HPDE6-E6E7 (cell line): ENCODE measurements around the gene BMPR1B.

Experiments used
- DNase-seq: peaks from one replicate; pipeline ENCODE4 v3.0.0; 2011; ENCODE audit warnings: missing footprints; ENCODE audit errors: extremely low spot score

Gene BMPR1B

DNA sequence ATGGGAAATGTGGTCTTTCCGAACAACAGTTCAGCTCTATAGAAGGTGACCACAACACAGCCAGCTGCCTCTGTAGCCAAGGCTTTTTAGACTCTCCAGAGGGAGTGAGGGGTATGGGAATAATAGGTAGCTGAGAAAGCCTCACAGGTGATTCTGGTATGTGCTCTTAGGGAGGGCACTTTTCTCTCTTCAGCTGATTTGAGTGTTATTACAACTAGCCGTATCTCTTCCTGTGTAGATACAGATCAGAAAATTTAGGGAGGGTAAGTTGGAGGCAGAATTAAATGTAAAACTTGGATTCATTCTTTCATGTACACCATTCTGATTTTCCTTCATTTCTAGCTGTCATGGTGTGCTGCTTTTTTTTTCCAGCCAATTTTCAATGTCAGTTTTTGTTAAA lies 154.9 kb downstream of the BMPR1B start:
- DNase-seq = no peak

DNA sequence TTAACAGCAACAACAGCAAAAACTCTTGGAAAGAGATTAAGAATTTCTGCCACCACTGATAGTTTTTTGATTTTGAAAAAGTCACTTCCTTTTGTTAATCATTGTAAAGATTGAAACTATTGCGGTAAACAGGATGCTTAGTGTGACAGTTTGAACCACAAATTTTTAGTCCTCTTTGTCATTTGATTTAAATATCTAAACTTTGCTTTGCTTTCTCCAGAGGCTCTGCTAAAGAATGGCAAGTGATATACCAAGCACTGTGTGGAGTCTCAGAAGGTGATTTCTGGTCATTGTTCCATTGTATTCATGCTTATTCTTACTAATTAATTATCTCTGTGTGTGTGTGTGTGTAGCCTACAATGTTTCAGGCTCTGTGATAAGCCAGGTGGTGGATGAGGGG lies 155.6 kb downstream of the BMPR1B start:
- DNase-seq = no peak

DNA sequence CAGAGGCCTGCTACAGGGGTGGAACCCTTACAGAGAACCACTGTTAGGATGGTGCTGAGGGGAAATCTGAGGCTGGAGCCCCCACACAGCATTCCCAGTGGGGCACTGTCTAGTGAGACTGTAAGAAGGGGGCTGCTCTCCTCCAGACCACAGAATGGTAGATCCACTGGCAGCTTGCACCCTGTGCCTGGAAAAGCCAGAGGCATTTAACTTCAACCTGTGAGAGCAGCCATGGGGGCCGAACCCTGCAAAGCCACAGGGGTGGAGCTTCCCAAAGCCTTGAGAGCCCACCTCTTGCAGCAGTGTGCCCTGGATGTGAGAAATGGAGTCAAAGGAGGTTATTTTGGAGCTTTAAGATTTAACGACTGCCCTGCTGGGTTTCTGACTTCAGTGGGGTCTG lies 159.4 kb downstream of the BMPR1B start:
- no peak for DNase-seq

DNA sequence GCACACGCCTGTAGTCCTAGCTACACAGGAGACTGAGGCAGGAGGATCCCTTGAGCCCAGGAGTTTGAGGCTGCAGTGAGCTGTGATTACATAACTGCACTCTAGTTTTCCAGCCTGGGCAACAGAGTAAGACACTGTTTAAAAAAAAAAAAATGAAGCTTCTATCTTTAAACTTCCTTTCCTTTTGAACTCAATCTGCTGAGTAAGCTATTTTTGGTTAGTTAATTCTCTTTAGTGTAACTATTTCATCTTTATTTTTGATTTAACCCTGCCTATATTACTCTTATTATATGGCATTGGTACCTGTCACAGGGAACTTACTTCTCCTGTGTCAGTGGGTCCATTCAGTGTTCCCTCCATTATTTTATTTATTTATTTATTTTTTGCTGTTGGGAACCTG lies 160.8 kb downstream of the BMPR1B start:
- DNase-seq = no peak

DNA sequence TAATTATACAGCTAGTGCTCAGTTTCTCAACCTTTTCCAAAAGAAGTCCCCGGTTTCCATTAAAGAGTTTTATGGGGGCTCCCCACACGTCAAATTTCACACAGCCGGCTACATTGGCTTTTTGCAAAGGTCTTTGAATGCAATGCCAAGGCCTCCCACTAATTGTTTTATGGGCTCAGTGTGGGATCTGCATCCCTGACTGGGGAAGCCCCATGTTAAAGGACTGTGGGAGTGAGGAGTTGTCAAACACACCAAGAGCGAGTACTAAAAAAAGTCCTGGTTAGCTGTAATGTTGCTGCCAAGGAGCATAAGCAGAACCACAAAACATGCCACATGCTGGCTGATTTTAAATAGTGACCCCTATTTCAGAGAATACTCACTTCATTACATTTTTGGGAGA lies 162.6 kb downstream of the BMPR1B start:
- DNase-seq = no peak

DNA sequence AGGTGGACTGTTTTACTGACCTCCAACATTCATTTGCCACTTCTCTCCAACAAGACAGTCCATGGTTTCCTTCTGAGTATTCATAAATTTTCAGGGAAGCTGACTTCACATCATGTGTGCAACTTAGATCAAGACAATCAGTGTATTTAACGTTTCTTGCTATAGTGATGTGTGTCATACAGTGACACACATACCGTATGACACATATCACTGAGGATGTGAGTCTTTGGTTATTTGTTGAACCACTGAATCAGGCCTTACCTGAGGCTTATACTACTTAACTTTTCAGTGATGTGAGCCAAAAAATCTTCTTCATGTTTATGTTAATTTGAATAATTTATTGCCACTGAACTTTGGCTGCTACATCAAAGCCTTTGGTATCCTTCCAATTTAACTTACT lies 166.8 kb downstream of the BMPR1B start:
- no peak for DNase-seq

DNA sequence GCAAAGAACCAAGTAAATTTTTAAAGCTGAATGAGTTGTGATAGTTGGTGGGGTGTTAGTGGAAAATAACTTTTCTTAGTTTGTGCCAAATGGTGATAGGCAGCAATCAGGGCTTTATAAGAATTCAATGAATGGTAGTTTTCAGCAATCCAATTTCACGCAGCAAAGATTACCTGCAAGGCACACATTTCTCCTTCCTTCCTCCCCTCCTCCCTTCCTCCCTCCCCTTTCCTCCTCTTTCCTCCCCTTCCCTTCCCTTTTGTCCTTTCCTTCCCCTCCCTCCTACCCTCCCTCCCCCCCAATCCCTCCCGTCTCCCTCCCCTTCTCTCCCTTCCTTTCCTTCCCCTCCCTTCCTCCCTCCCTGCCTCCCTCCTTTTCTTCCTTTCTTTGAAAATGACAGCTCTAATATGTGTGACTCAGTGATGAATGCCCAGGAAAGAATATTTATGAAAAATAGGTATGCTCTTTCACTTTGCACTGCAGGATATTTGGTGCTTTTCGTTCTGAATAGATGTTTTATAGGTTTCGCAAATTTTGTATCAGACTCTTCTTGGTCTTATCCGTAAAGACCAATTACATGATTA lies 168.1 kb downstream of the BMPR1B start:
- DNase-seq = no peak

DNA sequence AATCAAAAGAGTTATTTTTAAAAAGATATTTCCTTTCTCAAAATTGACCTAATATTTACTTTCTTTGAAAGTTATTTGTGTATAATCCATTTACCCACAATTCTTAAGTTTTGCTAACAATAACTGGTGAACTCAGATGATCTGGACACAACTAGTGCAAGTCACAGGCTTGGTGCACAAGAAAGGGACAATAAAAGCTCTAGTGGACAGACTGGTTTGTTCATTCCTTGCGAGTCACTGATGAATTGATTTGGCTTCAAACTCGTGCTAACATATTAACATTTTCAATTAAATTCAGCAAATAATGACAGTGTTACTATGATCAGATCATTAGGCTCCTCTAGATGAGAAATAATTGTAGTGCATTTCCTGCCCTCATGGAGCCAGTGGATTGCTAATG lies 169.2 kb downstream of the BMPR1B start:
- no peak for DNase-seq

DNA sequence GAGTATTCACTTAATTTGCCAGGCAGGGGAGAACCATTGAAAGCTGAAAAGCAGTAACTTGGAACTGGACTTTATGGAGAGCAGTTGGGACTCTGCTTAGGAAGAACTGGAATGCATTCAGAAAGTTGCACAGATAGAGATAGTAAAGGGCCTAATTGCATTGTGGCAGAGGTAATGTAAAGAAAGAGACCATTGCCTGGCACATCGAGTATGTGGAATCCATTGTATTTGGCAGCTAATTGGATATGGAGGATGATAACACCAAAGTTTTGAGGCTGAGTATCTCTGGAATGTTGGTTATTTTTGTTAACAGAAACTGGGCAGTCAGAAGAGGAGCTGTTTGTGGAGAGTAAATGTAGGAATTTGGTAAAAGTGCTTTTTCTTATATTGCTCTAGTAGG lies 169.9 kb downstream of the BMPR1B start:
- DNase-seq = no peak

DNA sequence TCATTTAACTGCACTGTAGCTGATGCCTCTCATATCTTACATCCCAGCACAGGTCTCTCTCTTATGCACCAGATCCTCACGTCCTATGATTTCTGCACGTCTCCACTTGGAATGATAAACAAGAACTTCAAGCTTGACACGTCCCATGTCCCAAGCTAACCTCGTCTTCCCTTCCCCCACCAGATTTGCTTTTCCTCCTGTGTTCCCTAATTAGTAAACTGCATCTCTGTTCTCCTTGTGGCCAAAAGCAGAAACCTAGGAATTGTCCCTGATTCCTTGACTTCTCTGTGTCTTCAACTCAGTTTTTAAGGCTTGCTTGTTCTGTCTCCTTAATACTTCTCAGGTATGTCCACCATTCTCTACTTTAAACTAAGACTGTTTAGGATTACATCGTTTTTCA lies 171.9 kb downstream of the BMPR1B start:
- DNase-seq = no peak

DNA sequence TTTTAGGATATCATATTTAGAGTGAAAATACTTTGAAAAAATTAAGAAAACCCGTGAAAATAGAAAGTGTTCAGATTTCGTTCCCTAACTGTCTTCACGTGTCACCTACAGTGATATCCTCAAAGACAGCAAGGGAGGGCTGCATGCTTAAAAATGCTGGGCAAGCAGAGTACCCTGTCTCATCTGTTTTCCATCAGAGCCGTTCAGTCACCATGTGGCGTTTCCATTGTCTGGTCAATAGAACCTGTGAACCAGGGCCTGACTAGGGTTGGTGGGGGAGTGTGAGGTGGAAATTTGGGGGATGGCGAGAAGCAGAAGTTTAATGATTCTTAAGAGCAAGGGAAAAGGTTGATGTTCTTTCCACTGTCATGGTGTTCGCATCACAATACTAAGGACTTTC lies 173.9 kb downstream of the BMPR1B start:
- DNase-seq = no peak

DNA sequence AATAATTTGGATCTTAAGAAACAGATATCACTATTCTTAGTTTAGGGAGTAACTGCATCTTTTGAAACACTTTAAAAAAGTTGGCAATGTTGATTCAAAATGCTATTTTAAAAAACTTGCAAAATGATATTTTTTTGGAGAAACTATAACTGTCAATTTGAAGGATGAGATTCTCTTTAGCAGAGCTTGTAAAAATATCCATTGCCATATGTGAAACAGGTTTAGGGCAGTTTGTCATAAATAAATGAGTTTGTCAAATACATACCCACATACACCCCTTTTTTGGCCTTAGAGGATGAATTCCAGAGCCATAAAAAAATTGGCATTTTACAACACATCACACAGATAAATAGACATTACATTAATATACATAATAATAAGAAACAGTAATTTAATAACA lies 174.6 kb downstream of the BMPR1B start:
- DNase-seq = no peak

DNA sequence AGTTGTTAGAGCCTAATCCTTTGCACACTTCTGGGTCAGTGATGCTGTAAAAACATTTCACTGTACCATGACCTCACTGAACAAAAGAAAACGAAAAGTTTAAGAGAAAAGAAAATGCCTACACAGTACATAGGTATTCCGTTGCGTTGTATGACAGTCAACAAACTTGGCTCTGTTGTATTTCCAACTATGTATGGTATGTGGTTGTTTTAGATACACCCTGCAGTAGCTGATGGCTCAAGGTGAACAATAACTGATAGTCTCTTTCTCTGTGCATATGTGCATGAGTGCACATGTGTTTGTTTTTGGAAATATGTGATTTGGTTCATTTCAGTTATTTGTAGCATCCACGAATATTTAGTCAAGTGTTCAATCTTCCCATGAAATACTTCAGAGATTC lies 176.0 kb downstream of the BMPR1B start:
- DNase-seq = no peak

DNA sequence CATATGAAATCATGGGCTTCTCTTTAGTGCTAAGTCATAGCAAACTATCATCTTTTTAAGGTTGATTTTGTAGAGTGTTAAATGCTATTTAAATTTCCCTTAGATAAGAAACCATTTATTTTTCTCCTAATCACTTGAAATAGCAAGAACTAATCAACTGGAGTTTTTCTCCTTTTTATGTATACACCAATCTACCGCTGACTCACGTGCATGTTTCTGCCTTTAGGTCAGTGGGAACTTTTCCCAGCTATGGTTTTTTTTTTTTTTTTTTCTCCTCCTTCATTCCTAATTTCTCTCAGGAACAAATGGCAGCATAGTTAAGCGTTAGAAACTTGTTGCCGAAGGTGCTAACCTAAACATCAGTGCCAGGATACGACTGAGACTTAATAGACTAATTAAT lies 176.4 kb downstream of the BMPR1B start:
- no peak for DNase-seq

DNA sequence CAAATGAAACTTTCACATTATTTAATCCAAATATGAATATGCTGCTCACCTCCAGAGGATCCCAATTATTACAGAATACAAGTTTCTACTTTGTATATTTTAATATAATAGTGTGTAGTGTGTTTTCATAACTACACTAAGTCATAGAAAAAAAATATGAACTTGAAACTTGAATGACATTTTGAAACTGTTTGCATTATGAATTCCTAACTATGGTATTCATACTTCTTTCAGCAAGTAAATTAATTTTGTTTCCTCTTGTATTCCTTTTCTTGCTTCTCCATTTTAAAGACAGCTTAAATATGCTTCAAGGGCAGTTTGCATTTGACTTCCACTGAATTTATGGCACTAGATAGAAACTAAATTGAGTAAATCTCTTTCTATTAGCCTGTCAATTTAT lies 177.1 kb downstream of the BMPR1B start:
- no peak for DNase-seq

DNA sequence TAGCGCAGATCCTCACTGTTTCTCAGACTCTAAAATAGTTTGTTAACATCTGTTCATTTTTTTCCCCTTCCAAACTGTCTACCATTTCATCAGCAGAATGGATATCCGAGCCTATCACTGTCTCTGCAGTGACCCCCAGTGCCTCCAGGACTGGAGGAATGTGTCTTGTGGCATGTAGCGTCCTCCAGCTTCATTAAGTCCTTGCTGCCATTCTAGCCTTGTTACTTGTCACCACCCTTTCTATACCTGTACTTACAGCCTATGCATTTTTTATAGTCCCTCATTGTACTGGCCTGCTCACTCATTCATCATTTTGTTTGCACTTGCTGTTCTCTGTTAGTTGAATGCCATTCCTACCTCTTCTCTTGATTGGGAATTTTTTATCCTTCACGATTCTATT lies 179.1 kb downstream of the BMPR1B start:
- no peak for DNase-seq

DNA sequence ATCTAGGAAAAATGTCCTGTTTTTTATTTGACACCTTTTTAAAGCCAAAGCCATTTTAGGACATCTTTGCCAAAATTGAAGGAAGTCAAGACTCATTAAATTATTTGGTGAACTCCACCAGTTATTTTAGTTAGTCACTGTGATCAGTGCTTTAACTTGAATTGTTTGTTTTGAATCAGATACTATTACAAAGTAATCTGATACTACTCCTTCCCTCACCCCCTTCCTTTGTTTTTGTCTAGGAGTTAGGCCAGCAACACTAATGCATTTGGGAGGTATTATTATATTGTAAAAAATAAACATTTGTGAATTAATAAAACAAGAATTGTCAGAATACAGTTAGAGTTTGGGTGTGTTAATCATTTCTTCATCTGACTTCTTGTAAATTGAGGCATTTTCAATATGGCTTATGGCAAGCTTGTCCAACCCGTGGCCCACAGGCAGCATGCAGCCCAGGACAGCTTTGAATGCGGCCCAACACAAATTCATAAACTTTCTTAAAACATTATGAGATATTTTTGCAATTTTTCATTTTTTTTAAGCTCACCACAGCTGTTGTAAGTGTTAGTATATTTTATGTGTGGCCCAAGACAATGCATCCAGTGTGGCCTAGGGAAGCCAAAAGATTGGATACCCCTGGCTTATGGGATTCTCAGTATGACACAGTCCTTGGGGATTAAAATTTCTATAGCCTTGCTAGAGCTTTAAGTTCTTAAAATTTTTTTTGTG lies 182.2 kb downstream of the BMPR1B start:
- no peak for DNase-seq

DNA sequence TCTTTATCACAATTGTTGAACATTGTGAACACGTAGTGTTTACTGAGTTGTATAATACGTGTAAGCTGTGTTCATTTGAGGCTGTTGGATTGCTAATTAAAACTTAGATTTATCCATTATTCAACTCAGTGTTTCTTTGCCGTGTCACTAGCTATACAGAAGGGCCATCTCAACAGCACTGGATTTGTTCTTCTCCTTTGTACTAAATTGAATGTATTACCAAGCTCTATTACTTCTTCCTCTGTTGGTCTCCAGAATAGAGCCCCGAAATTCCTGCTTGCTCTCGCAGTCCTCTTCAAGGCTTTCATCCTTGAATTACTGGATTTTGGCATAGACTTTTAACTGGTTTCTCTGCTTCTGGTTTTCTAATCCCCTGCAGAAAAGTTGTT lies 182.8 kb downstream of the BMPR1B start:
- DNase-seq = no peak

DNA sequence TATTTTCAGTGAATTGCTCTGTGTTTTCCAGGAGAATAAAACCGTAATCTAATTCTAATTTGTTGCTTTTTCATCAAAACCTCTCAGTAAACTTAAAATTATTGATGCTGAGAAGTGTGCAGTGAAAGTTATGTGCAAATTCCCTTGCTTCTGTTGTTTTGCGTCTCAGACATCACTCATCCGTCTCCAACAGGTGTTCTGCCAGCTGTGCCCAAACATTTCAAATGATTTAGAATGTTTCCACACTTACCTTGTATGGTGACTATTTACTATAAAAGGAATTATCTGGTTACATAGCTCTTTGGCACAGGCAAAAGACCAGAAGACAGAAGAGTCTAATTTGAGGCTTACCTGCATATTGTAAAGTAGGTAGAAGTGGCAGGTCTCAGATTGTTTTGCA lies 184.0 kb downstream of the BMPR1B start:
- DNase-seq = no peak

DNA sequence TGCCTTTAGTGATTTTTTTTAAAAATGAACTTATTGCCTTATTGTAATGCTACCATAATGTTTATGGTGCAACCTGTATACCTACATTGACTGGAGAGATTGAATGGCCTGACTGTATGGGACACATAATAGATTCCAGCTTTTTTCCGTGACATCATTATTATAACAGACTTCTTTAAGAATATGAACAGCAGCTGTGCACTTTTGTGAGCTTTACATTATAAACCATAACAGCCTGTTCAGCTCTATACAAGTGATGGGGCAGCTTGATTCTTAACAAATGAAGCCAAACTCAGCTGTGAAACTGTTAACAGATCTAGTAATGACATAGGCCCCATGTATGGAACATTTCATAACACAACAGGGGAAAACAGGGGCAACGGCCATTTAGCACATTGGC lies 187.0 kb downstream of the BMPR1B start:
- DNase-seq = no peak

DNA sequence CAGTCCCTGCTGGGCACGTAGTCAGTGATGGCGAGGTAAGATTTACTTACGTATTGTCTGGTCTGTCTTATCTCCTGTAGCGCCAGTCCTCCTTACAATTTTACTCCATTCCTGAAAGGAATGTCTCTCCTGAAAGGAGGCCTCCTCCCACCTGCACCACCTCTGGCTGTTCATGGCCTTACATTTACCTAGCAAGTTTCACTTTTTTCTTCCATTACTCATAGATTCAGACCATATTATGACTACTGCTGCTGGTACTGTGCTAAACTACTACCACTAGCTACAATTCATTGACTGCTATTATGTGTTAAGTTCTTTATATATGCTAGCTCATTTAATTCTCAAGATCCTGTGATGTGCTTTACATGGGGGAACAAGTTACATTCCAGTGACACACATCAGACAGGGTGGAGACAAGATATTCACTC lies 189.9 kb downstream of the BMPR1B start:
- no peak for DNase-seq

DNA sequence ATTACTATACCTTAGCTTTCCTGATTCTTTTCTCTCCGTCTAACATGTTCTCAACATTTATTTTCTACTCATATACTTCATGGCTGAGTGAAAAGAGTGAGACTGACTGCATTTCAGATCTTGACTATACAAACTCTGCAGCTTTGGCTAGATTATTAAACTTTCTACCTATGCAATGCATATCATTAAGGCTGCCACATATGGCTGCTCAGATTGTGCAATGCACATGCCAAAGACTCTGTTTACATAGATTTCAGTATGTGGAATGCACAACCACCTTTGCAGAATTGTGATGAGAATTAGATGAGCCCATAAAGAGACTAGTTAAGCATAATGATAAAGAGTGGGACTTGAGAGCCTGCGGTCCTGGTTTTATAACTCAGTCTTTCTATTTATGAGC lies 196.5 kb downstream of the BMPR1B start:
- no peak for DNase-seq

DNA sequence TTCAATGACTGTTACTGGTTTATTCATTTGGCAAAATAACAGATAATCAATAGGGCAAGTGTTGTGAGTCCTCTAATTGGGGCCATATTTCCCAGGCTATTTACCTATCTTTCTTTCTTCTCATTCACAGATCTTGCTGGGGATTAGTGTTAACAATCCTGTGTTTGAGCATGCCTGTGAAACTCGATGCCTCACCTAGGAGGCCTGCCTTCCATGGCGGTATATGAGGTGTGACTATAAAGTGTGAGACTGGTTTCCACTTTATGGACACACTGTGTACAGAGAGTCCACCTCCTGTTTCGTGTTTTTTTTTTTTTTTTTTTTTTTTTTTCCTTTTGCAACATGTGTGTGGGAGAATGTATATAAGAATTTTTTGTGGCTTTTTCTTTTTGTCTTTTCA lies 199.3 kb downstream of the BMPR1B start:
- no peak for DNase-seq

DNA sequence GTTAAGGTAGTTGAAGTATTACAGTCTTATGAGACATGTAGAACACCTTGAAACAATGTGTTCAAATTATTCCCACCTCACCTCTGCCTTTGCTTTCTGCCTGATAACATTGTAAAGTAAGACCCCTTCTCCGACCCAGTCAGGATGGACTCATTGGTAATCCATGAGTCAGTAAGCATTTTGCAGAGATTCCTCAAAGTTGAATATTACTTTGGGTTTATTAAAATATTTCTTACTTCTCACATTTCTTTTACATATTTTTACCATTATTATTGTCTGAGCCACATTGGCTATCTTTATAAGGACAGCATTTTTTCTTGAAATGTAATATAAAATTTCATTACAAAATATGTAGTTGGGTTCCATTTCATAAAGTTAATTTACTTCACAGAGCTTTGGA lies 201.6 kb downstream of the BMPR1B start:
- no peak for DNase-seq
